Type B pancreatic cell (in vitro differentiated cells): ENCODE measurements around the gene FJX1. TPM values are rescaled to one million over a fixed set of nuclear protein-coding genes. Genes with fewer than 3 reads are reported as not detected.

Experiments
- DNase-seq: peaks from one replicate; pipeline ENCODE4 v3.0.0; 2021; ENCODE audit warnings: mixed read lengths; ENCODE audit not compliant: unreplicated experiment; ENCODE audit errors: extremely low spot score
- H3K27ac Mint-ChIP-seq: 2 replicates; pipeline ENCODE4 v1.8.0; 2021; ENCODE audit warnings: mild to moderate bottlenecking, mixed read lengths
- H3K27me3 Mint-ChIP-seq: 2 replicates; pipeline ENCODE4 v1.8.0; 2021; ENCODE audit warnings: mixed read lengths
- H3K36me3 Mint-ChIP-seq: 2 replicates; pipeline ENCODE4 v1.8.0; 2021; ENCODE audit warnings: mixed read lengths
- H3K4me1 Mint-ChIP-seq: one replicate; pipeline ENCODE4 v1.8.0; 2021; ENCODE audit warnings: mixed read lengths; ENCODE audit not compliant: unreplicated experiment
- H3K4me3 Mint-ChIP-seq: 2 replicates; pipeline ENCODE4 v1.8.0; 2021; ENCODE audit warnings: mild to moderate bottlenecking, mixed read lengths
- H3K9me3 Mint-ChIP-seq: 2 replicates; pipeline ENCODE4 v1.8.0; 2021; ENCODE audit warnings: mixed read lengths
- CTCF ChIP-seq: fragments of 200-600 bp; sonication (generic); conservative IDR thresholded peaks from 2 replicates; pipeline ENCODE4 v1.5.0; 2021; ENCODE audit warnings: antibody characterized with exemption, mild to moderate bottlenecking
- total RNA-seq: library from RNA; stranded (reverse); gene quantifications from 2 replicates; pipeline ENCODE4 v1.2.1, GENCODE V29; 2021; ENCODE audit warnings: low replicate concordance

The FJX1 gene
- total RNA-seq, 1 donor from 2014 or later, result 38.8 TPM

DNA sequence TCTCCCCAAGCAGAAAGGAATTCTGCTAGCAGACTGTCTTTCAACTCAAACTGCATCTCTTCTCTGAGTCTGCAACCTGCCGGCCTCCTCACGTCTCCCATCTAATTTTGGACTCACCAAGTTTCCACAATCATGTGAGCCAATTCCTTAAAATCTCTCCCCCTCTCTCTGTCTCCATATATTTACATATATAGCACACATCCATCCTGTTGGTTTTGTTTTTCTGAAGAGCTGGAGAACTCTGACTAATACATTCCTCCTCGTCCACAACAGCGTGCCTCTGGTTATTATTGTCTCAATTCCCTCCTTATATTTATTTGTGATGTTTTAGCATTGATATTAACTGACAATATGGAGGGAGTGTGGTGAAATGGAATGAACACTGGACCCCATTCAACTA is 29.6 kb upstream of the FJX1 start:
- Mint-ChIP-seq H3K27ac (no peak overlapping the region), H3K36me3 (no peaks in the 10 kb centered on the region), H3K4me1 (peaks cover 11% of the 10 kb centered on the region), H3K27me3 (peaks cover 58% of the 10 kb centered on the region), H3K4me3 (no peak overlapping the region), H3K9me3 (no peaks in the 10 kb centered on the region)
- TF ChIP-seq CTCF, result no peak
- no peak for DNase-seq

DNA sequence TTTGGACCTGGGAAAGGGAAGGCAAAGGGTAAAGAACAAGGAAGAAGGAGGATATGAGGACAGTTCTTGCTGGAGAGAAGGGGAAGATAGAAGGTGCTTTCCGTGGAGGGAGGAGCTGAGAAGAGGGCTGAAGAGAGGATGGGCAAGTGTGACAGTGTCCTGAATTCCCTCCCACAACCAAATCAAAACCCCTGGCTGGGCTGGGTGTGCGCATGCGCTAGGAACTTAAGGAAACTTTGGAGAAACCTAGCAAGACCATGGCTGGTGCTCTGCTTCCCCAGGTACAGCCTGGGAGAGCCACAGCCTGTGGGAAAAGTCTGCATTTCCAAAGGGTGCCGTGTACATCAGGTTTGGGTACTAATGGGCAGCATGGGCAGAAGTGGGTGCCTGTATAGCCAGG is 29.0 kb upstream of the FJX1 start:
- no peak for TF ChIP-seq CTCF

DNA sequence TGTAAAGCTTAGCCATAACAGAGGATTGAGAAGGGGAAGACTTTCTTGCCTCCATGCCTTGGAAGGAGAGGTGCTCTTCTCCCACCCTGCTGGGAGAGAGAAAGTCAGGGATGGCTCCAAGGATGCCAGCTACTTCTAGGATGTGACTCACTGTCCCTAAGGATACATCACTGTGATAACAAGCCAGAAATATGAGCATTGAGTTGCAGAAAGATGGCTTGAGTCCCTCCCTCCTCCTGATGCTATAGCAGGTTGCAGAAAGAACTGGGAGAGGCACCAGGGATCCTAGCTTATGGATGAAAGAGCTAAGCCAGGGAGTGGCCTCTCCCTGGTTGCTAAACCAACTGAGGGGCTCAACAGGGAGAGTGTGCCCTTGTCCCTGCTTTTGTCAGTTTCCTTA is 27.8 kb upstream of the FJX1 start:
- Mint-ChIP-seq H3K27me3 (peaks cover 56% of the 10 kb centered on the region), H3K4me3 (no peak overlapping the region), H3K27ac (no peak overlapping the region), H3K36me3 (no peaks in the 10 kb centered on the region), H3K4me1 (peaks cover 8% of the 10 kb centered on the region), H3K9me3 (no peaks in the 10 kb centered on the region)
- no peak for DNase-seq
- no peak for TF ChIP-seq CTCF

More for the DNA sequence above, 29.0 kb upstream of the FJX1 start:
- Mint-ChIP-seq H3K27ac (no peak overlapping the region), H3K36me3 (no peaks in the 10 kb centered on the region), H3K4me1 (peaks cover 11% of the 10 kb centered on the region), H3K9me3 (no peaks in the 10 kb centered on the region), H3K4me3 (no peak overlapping the region), H3K27me3 (peaks cover 55% of the 10 kb centered on the region)
- no peak for DNase-seq

DNA sequence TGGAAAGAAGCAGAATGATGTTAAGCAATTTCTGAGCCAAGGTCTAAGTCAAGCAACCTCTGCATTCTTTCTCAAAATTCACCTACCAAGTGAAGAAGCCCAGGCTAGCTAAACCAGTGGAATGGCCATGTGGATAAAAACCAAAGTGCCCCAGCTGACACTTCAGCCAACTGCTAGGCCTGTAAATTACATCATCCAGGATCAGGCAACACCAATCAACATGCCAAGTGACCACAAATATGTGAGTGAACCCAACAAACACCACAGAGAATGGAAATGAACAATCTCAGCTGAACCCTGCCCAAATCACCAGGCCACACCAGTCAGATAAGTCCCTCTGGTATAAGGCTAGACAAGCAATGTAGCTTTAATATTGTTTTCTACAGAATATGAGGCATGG is 25.1 kb upstream of the FJX1 start:
- H3K27me3 Mint-ChIP-seq, result peaks cover 47% of the 10 kb centered on the region
- no peak for DNase-seq
- no peak for TF ChIP-seq CTCF
- H3K27ac Mint-ChIP-seq, result no peak overlapping the region
- H3K4me3 Mint-ChIP-seq, result no peak overlapping the region
- H3K9me3 Mint-ChIP-seq, result no peaks in the 10 kb centered on the region
- peaks cover 6% of the 10 kb centered on the region for H3K4me1 Mint-ChIP-seq
- no peaks in the 10 kb centered on the region for H3K36me3 Mint-ChIP-seq

GRCh38 chr11:35594680-35595079 is 23.6 kb upstream of the FJX1 start:
- DNase-seq, result no peak
- Mint-ChIP-seq H3K4me1 (peaks cover 14% of the 10 kb centered on the region), H3K4me3 (no peak overlapping the region), H3K27me3 (peaks cover 42% of the 10 kb centered on the region), H3K36me3 (no peaks in the 10 kb centered on the region), H3K27ac (no peak overlapping the region), H3K9me3 (no peaks in the 10 kb centered on the region)
- no peak for TF ChIP-seq CTCF
